Liver (tissue), 9 donors: Measurements from ENCODE around the gene ARVCF. TPM values are rescaled to one million over a fixed set of nuclear protein-coding genes. Genes with fewer than 3 reads are reported as not detected.

Experiments used
- DNase-seq: peaks from one replicate; pipeline ENCODE4 v3.0.0-alpha.2; 2017; ENCODE audit warnings: low spot score
- H3K27ac ChIP-seq, 2 donors: one replicate each; pipeline ENCODE4 v1.7.0; 2013; ENCODE audit warnings: inconsistent platforms in 2 of 2, low read length in 2 of 2, control low read depth in 1 of 2, low read depth in 1 of 2, mild to moderate bottlenecking in 1 of 2
- H3K27me3 ChIP-seq, 4 donors: one replicate each; pipeline versions ENCODE4 v1.6.1 to v1.7.0; 2013; ENCODE audit warnings: low read length in 3 of 4, inconsistent platforms in 1 of 4, mild to moderate bottlenecking in 1 of 4, moderate library complexity in 1 of 4; ENCODE audit not compliant: control insufficient read depth in 4 of 4, insufficient read depth in 4 of 4
- H3K36me3 ChIP-seq, 4 donors: one replicate each; pipeline versions ENCODE4 v1.6.1 to v1.7.0; 2013; ENCODE audit warnings: low read length in 3 of 4, mild to moderate bottlenecking in 3 of 4, low read depth in 1 of 4, moderate library complexity in 1 of 4; ENCODE audit not compliant: control insufficient read depth in 4 of 4, insufficient read depth in 3 of 4
- H3K4me1 ChIP-seq, 4 donors: one replicate each; pipeline versions ENCODE4 v1.6.1 to v1.7.0; 2013; ENCODE audit warnings: low read length in 3 of 4, mild to moderate bottlenecking in 3 of 4, moderate library complexity in 1 of 4; ENCODE audit not compliant: control insufficient read depth in 4 of 4, insufficient read depth in 4 of 4
- H3K4me3 ChIP-seq, 3 donors: one replicate each; pipeline versions ENCODE4 v1.6.1 to v1.7.0; 2013; ENCODE audit warnings: low read length in 3 of 3, control low read depth in 1 of 3, low read depth in 1 of 3, mild to moderate bottlenecking in 1 of 3
- H3K9ac ChIP-seq, 2 donors: one replicate each; pipeline ENCODE4 v1.7.0; 2013; ENCODE audit warnings: low read length in 2 of 2, mild to moderate bottlenecking in 2 of 2, moderate library complexity in 2 of 2, control low read depth in 1 of 2, low read depth in 1 of 2
- H3K9me3 ChIP-seq, 4 donors: one replicate each; pipeline versions ENCODE4 v1.6.1 to v1.7.0; 2013; ENCODE audit warnings: low read length in 3 of 4; ENCODE audit not compliant: control insufficient read depth in 4 of 4
- EGR1 ChIP-seq, 2 donors: IDR thresholded peaks; 2 replicates each; pipeline ENCODE4 v1.6.1; 2016 to 2018; ENCODE audit warnings: antibody characterized with exemption in 2 of 2, low read depth in 2 of 2
- FOXA1 ChIP-seq: IDR thresholded peaks from 2 replicates; pipeline ENCODE4 v1.6.1; 2016; ENCODE audit warnings: antibody characterized with exemption
- FOXA2 ChIP-seq: IDR thresholded peaks from 2 replicates; pipeline ENCODE4 v1.6.1; 2016; ENCODE audit warnings: antibody characterized with exemption
- GABPA ChIP-seq, 2 donors: IDR thresholded peaks in 1 of 2; conservative IDR thresholded peaks in 1 of 2; 2 replicates each; pipeline ENCODE4 v1.6.1; 2016; ENCODE audit warnings: antibody characterized with exemption in 2 of 2, mild to moderate bottlenecking in 1 of 2, moderate library complexity in 1 of 2
- HNF4A ChIP-seq, 2 donors: conservative IDR thresholded peaks; 2 replicates each; pipeline ENCODE4 v1.6.1; 2016; ENCODE audit warnings: antibody characterized with exemption in 2 of 2, mild to moderate bottlenecking in 2 of 2
- HNF4G ChIP-seq: IDR thresholded peaks from 2 replicates; pipeline ENCODE4 v1.6.1; 2016; ENCODE audit warnings: antibody characterized with exemption
- JUND ChIP-seq, 2 donors: IDR thresholded peaks; 2 replicates each; pipeline ENCODE4 v1.6.1; 2016; ENCODE audit warnings: antibody characterized with exemption in 2 of 2
- NR2F2 ChIP-seq: IDR thresholded peaks from 2 replicates; pipeline ENCODE4 v1.6.1; 2016; ENCODE audit warnings: antibody characterized with exemption
- RAD21 ChIP-seq, 2 donors: IDR thresholded peaks; 2 replicates each; pipeline ENCODE4 v1.6.1; 2016; ENCODE audit warnings: antibody characterized with exemption in 2 of 2, mild to moderate bottlenecking in 2 of 2
- RXRA ChIP-seq, 2 donors: IDR thresholded peaks; 2 replicates each; pipeline ENCODE4 v1.6.1; 2017 to 2018; ENCODE audit warnings: antibody characterized with exemption in 2 of 2, mild to moderate bottlenecking in 1 of 2
- SP1 ChIP-seq: IDR thresholded peaks from 2 replicates; pipeline ENCODE4 v1.6.1; 2018; ENCODE audit warnings: antibody characterized with exemption, mild to moderate bottlenecking
- TAF1 ChIP-seq: conservative IDR thresholded peaks from 2 replicates; pipeline ENCODE4 v1.6.1; 2016; ENCODE audit warnings: antibody characterized with exemption, mild to moderate bottlenecking
- YY1 ChIP-seq: IDR thresholded peaks from 2 replicates; pipeline ENCODE4 v1.6.1; 2016; ENCODE audit warnings: antibody characterized with exemption, mild to moderate bottlenecking
- WGBS: extraction: QIAGEN DNeasy Blood & Tissue Kit; methylation state at CpG from one replicate; pipeline ENCODE4 v1.1.7; 2013; 5-methylcytosine and 5-hydroxymethylcytosine counted together
- polyA plus RNA-seq, 2 donors: library from polyadenylated mRNA; stranded (reverse) in 1 of 2; unstranded in 1 of 2; fragments of 200-250 nt in 1 of 2; fragments of >200 nt in 1 of 2; fragmentation: Nextera tagmentation in 1 of 2; extraction: Ambion mirVana in 1 of 2; gene quantifications; one replicate each; pipeline versions ENCODE4 v1.2.1 to v1.2.3, GENCODE V29; 2013 to 2015
- total RNA-seq, 2 donors: library from RNA; depleted of rRNA; stranded (reverse); fragments of >200 nt; gene quantifications; one replicate each; pipeline ENCODE4 v1.2.3, GENCODE V29; 2014
- TF ChIP-seq, protein P1 (sequence below): IDR thresholded peaks from 2 replicates; pipeline ENCODE4 v1.6.1; 2016; ENCODE audit warnings: antibody characterized with exemption
- TF ChIP-seq, protein P2 (sequence below): fragments of 150-350 bp; IDR thresholded peaks from 2 replicates; pipeline ENCODE4 v1.5.1; 2017; ENCODE audit warnings: improper control_type of control experiment, low read depth, low read length; ENCODE audit not compliant: missing input control
- TF ChIP-seq, protein P3 (sequence below): IDR thresholded peaks from 2 replicates; pipeline ENCODE4 v1.6.1; 2016; ENCODE audit warnings: antibody characterized with exemption
- TF ChIP-seq, protein P4 (sequence below): IDR thresholded peaks from 2 replicates; pipeline ENCODE4 v1.6.1; 2016; ENCODE audit warnings: antibody characterized with exemption, mild to moderate bottlenecking
- TF ChIP-seq, protein P5 (sequence below): IDR thresholded peaks from 2 replicates; pipeline ENCODE4 v1.6.1; 2016; ENCODE audit warnings: antibody characterized with exemption
- donor health status: healthy.
- donor health status: healthy.
- donor health status: healthy.
- donor health status: healthy.
- donor health status: healthy.

Gene ARVCF
- total and polyA plus RNA-seq, 4 donors: 3.8 to 48.8 (median 26.1) TPM

DNA sequence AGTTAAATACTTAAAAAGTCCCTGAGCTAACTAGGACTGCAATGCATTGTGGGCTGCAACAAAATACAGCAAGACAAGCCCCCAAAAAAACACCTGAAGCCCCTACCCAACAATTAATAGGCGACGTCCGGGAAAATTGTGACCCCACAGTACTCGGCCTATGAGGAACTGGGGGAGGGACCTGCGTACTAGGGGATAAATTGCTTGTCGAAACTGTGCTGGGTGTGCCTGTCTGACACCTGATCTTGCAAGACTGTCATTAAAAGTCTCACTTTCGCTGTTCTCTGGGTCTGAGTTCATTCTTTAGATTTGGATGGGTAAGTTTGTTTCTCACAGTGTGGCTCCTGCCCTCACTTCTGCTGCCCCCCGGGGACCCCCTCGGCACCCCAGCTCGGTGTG, 19.5 kb upstream of the ARVCF start:
- DNase-seq: no peak
- no peak overlapping the region for H3K4me3 ChIP-seq
- no peaks in the 10 kb centered on the region for H3K27me3 ChIP-seq
- no peaks in the 10 kb centered on the region for H3K9me3 ChIP-seq
- H3K9ac ChIP-seq: no peak overlapping the region
- H3K36me3 ChIP-seq: peaks cover 0 to 26% (median 10%) of the 10 kb centered on the region in 4 donors
- TF ChIP-seq, protein P1, sequence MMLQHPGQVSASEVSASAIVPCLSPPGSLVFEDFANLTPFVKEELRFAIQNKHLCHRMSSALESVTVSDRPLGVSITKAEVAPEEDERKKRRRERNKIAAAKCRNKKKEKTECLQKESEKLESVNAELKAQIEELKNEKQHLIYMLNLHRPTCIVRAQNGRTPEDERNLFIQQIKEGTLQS: no peak
- no peak for TF ChIP-seq HNF4G
- no peak for TF ChIP-seq YY1
- TF ChIP-seq, protein P2, sequence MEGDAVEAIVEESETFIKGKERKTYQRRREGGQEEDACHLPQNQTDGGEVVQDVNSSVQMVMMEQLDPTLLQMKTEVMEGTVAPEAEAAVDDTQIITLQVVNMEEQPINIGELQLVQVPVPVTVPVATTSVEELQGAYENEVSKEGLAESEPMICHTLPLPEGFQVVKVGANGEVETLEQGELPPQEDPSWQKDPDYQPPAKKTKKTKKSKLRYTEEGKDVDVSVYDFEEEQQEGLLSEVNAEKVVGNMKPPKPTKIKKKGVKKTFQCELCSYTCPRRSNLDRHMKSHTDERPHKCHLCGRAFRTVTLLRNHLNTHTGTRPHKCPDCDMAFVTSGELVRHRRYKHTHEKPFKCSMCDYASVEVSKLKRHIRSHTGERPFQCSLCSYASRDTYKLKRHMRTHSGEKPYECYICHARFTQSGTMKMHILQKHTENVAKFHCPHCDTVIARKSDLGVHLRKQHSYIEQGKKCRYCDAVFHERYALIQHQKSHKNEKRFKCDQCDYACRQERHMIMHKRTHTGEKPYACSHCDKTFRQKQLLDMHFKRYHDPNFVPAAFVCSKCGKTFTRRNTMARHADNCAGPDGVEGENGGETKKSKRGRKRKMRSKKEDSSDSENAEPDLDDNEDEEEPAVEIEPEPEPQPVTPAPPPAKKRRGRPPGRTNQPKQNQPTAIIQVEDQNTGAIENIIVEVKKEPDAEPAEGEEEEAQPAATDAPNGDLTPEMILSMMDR: no peak
- TF ChIP-seq, protein P3, sequence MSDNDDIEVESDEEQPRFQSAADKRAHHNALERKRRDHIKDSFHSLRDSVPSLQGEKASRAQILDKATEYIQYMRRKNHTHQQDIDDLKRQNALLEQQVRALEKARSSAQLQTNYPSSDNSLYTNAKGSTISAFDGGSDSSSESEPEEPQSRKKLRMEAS: no peak
- no peak for TF ChIP-seq SP1
- TF ChIP-seq HNF4A (conservative IDR thresholded peaks at IDR 0.05): no peak
- no peak for TF ChIP-seq RXRA (IDR thresholded peaks at IDR 0.05)
- no peak for TF ChIP-seq FOXA2
- TF ChIP-seq TAF1: no peak
- no peak for TF ChIP-seq EGR1 (IDR thresholded peaks at IDR 0.05; ENCODE audit: low read depth in 2 of 2)
- no peak for TF ChIP-seq NR2F2
- TF ChIP-seq RAD21 (IDR thresholded peaks at IDR 0.05): no peak
- no peak for TF ChIP-seq JUND (IDR thresholded peaks at IDR 0.05)
- TF ChIP-seq GABPA (IDR thresholded peaks at IDR 0.05 in 1 of 2, conservative IDR thresholded peaks at IDR 0.05 in 1 of 2): no peak
- TF ChIP-seq, protein P4, sequence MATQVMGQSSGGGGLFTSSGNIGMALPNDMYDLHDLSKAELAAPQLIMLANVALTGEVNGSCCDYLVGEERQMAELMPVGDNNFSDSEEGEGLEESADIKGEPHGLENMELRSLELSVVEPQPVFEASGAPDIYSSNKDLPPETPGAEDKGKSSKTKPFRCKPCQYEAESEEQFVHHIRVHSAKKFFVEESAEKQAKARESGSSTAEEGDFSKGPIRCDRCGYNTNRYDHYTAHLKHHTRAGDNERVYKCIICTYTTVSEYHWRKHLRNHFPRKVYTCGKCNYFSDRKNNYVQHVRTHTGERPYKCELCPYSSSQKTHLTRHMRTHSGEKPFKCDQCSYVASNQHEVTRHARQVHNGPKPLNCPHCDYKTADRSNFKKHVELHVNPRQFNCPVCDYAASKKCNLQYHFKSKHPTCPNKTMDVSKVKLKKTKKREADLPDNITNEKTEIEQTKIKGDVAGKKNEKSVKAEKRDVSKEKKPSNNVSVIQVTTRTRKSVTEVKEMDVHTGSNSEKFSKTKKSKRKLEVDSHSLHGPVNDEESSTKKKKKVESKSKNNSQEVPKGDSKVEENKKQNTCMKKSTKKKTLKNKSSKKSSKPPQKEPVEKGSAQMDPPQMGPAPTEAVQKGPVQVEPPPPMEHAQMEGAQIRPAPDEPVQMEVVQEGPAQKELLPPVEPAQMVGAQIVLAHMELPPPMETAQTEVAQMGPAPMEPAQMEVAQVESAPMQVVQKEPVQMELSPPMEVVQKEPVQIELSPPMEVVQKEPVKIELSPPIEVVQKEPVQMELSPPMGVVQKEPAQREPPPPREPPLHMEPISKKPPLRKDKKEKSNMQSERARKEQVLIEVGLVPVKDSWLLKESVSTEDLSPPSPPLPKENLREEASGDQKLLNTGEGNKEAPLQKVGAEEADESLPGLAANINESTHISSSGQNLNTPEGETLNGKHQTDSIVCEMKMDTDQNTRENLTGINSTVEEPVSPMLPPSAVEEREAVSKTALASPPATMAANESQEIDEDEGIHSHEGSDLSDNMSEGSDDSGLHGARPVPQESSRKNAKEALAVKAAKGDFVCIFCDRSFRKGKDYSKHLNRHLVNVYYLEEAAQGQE: no peak
- TF ChIP-seq FOXA1: no peak
- WGBS: 93% methylated on average over 10 of the region's 10 CpGs
- H3K27ac ChIP-seq: no peak overlapping the region
- H3K4me1 ChIP-seq: peaks cover 13 to 25% (median 18%) of the 10 kb centered on the region in 4 donors

DNA sequence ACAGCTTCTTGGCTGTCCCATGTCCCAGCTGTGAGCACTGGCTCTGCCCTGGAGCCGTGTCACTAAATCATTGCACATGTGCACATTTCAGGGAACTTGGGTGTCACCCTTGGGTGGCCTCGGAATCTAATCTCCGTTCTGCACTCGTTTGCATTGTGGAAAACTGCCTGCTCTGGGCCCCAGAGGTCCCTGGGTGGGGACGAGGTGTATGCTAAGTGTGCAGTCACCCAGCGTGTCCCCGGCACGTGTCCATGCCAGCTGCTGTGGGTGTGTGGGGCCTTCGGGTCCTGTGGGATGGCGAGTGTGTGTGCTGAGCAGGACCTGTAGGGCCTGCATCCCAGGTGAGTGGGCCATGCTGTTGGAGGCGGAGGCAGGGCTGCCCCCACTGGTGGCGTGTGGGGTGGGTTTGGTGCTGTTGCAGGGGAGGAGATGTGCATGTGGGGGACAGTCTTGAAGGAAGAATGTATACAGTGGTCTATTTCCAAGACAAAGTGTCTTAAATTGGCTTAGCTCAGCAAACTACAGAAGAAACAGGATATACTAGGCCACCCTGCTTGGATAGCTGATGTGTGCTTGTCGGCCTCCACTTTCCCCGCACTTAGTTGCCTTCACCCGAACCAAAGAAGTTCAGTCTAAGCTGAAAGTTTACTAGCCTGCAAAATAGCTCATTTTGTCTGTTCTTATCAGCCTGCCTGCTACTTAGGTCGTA, 18.9 kb upstream of the ARVCF start:
- Histone ChIP-seq H3K27ac (no peak overlapping the region), H3K4me1 (peaks cover 13 to 25% (median 18%) of the 10 kb centered on the region in 4 donors), H3K9ac (no peak overlapping the region), H3K4me3 (no peak overlapping the region), H3K36me3 (peaks cover 0 to 24% (median 10%) of the 10 kb centered on the region in 4 donors), H3K27me3 (no peaks in the 10 kb centered on the region), H3K9me3 (no peaks in the 10 kb centered on the region)
- 93% methylated on average over 16 of the region's 16 CpGs for WGBS
- no peak for DNase-seq
- TF ChIP-seq, protein P5, sequence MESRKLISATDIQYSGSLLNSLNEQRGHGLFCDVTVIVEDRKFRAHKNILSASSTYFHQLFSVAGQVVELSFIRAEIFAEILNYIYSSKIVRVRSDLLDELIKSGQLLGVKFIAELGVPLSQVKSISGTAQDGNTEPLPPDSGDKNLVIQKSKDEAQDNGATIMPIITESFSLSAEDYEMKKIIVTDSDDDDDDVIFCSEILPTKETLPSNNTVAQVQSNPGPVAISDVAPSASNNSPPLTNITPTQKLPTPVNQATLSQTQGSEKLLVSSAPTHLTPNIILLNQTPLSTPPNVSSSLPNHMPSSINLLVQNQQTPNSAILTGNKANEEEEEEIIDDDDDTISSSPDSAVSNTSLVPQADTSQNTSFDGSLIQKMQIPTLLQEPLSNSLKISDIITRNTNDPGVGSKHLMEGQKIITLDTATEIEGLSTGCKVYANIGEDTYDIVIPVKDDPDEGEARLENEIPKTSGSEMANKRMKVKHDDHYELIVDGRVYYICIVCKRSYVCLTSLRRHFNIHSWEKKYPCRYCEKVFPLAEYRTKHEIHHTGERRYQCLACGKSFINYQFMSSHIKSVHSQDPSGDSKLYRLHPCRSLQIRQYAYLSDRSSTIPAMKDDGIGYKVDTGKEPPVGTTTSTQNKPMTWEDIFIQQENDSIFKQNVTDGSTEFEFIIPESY: no peak
- TF ChIP-seq RAD21 (IDR thresholded peaks at IDR 0.05) (no peak), RXRA (IDR thresholded peaks at IDR 0.05) (no peak), TAF1 (no peak), YY1 (no peak), NR2F2 (no peak), FOXA2 (no peak), EGR1 (IDR thresholded peaks at IDR 0.05; ENCODE audit: low read depth in 2 of 2) (no peak), FOXA1 (no peak), SP1 (no peak), GABPA (IDR thresholded peaks at IDR 0.05 in 1 of 2, conservative IDR thresholded peaks at IDR 0.05 in 1 of 2) (no peak)
- TF ChIP-seq, protein P1: no peak
